ENCODE measurements around the gene MT1B. TPM values are rescaled to one million over a fixed set of nuclear protein-coding genes. Genes with fewer than 3 reads are reported as not detected.

The MT1B gene
- total and polyA plus RNA-seq, 9 of the 15 experiments (the other 6 are each of a cell fraction or from before 2014, with no cell fraction given), result not detected

DNA sequence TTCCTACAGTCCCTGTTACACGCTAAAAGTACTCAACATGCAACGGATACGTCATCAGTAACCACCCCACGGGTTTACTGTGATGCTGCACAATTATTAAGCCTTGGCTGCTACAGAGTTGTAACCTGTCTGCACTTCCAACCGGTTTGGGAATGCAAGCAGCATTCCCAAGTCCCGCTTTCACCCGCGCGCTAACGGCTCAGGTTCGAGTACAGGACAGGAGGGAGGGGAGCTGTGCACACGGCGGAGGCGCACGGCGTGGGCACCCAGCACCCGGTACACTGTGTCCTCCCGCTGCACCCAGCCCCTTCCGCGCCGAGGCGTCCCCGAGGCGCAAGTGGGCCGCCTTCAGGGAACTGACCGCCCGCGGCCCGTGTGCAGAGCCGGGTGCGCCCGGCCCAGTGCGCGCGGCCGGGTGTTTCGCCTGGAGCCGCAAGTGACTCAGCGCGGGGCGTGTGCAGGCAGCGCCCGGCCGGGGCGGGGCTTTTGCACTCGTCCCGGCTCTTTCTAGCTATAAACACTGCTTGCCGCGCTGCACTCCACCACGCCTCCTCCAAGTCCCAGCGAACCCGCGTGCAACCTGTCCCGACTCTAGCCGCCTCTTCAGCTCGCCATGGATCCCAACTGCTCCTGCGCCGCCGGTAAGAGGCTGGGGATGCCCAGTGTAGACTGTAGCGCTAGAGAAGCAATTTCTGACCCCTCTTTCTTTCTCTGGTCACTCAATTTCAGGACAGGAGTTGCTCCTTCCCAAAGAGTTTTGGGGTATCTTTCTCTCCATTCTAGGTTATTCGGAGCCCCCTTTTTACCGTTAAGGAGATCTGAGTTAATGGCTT is 43.4 kb upstream of the MT1B start, which contains the start of gene MT2A (continued):
- peak; percentile 89 for TF ChIP-seq CCNT2 (IDR thresholded peaks at IDR 0.05; ENCODE audit: borderline replicate concordance, extremely low read depth, insufficient read length, low read depth, low read length)
- TF ChIP-seq SNRNP70 (optimal IDR thresholded peaks at IDR 0.05; ENCODE audit: low read depth, low read length), result no peak
- peak in 1 of 2 experiments; percentile 34; a peak in 1 of 4 replicates for TF ChIP-seq HDAC1 (IDR thresholded peaks at IDR 0.05)
- TF ChIP-seq MAFK (IDR thresholded peaks at IDR 0.05; ENCODE audit: low read length), result peak; percentile 18; the same call in 1 of the 2 replicates
- TF ChIP-seq, protein P1, sequence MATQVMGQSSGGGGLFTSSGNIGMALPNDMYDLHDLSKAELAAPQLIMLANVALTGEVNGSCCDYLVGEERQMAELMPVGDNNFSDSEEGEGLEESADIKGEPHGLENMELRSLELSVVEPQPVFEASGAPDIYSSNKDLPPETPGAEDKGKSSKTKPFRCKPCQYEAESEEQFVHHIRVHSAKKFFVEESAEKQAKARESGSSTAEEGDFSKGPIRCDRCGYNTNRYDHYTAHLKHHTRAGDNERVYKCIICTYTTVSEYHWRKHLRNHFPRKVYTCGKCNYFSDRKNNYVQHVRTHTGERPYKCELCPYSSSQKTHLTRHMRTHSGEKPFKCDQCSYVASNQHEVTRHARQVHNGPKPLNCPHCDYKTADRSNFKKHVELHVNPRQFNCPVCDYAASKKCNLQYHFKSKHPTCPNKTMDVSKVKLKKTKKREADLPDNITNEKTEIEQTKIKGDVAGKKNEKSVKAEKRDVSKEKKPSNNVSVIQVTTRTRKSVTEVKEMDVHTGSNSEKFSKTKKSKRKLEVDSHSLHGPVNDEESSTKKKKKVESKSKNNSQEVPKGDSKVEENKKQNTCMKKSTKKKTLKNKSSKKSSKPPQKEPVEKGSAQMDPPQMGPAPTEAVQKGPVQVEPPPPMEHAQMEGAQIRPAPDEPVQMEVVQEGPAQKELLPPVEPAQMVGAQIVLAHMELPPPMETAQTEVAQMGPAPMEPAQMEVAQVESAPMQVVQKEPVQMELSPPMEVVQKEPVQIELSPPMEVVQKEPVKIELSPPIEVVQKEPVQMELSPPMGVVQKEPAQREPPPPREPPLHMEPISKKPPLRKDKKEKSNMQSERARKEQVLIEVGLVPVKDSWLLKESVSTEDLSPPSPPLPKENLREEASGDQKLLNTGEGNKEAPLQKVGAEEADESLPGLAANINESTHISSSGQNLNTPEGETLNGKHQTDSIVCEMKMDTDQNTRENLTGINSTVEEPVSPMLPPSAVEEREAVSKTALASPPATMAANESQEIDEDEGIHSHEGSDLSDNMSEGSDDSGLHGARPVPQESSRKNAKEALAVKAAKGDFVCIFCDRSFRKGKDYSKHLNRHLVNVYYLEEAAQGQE (IDR thresholded peaks at IDR 0.05; ENCODE audit: borderline replicate concordance), result no peak; the same call in 1 of the 2 replicates
- TF ChIP-seq, protein P1 (CRISPR knock-in tag; IDR thresholded peaks at IDR 0.05; ENCODE audit: low read depth), result peak; percentile 76
- TF ChIP-seq CCAR2 (IDR thresholded peaks at IDR 0.05; ENCODE audit: low read depth, low read length), result no peak
- TF ChIP-seq CC2D1A (IDR thresholded peaks at IDR 0.05), result no peak
- TF ChIP-seq FOXK1 (CRISPR knock-in tag; IDR thresholded peaks at IDR 0.05; ENCODE audit: borderline replicate concordance), result no peak
- TF ChIP-seq, protein P2, sequence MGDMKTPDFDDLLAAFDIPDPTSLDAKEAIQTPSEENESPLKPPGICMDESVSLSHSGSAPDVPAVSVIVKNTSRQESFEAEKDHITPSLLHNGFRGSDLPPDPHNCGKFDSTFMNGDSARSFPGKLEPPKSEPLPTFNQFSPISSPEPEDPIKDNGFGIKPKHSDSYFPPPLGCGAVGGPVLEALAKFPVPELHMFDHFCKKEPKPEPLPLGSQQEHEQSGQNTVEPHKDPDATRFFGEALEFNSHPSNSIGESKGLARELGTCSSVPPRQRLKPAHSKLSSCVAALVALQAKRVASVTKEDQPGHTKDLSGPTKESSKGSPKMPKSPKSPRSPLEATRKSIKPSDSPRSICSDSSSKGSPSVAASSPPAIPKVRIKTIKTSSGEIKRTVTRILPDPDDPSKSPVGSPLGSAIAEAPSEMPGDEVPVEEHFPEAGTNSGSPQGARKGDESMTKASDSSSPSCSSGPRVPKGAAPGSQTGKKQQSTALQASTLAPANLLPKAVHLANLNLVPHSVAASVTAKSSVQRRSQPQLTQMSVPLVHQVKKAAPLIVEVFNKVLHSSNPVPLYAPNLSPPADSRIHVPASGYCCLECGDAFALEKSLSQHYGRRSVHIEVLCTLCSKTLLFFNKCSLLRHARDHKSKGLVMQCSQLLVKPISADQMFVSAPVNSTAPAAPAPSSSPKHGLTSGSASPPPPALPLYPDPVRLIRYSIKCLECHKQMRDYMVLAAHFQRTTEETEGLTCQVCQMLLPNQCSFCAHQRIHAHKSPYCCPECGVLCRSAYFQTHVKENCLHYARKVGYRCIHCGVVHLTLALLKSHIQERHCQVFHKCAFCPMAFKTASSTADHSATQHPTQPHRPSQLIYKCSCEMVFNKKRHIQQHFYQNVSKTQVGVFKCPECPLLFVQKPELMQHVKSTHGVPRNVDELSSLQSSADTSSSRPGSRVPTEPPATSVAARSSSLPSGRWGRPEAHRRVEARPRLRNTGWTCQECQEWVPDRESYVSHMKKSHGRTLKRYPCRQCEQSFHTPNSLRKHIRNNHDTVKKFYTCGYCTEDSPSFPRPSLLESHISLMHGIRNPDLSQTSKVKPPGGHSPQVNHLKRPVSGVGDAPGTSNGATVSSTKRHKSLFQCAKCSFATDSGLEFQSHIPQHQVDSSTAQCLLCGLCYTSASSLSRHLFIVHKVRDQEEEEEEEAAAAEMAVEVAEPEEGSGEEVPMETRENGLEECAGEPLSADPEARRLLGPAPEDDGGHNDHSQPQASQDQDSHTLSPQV (IDR thresholded peaks at IDR 0.05), result peak; percentile 58
- TF ChIP-seq CBX1 (IDR thresholded peaks at IDR 0.05; ENCODE audit: low read depth), result peak; percentile 90
- TF ChIP-seq ZBED1 (IDR thresholded peaks at IDR 0.05), result no peak
- TF ChIP-seq MXI1 (IDR thresholded peaks at IDR 0.05; ENCODE audit: low read depth, low read length), result peak; percentile 76
- no peak for TF ChIP-seq TAF15 (IDR thresholded peaks at IDR 0.05; ENCODE audit: low read depth, low read length)
- no peak for TF ChIP-seq ZNF764 (CRISPR knock-in tag; IDR thresholded peaks at IDR 0.05; ENCODE audit: low read depth)
